Measurements from ENCODE around the gene EMC9. TPM values are rescaled to one million over a fixed set of nuclear protein-coding genes. Genes with fewer than 3 reads are reported as not detected.

Gene EMC9
- total RNA-seq, 6 donors from 2014 or later, result 8.6 to 13.8 (median 12.0) TPM

- no peak for ATAC-seq (ENCODE audit: low FRiP score in 2 of 2)
- no peaks in the 10 kb centered on the region for H3K27me3 ChIP-seq
- H3K4me3 ChIP-seq, result peak overlapping the region; percentile 65 to 73 (median 68)
- no peak for DNase-seq
- peaks cover 16 to 38% (median 31%) of the 10 kb centered on the region in 4 donors for H3K36me3 ChIP-seq
- peaks cover 14 to 26% (median 23%) of the 10 kb centered on the region in 4 donors for H3K4me1 ChIP-seq
- H3K9me3 ChIP-seq, result no peaks in the 10 kb centered on the region
- 4% methylated on average over 14 of the region's 14 CpGs for WGBS, 2 donors
- peak overlapping the region; percentile 97 to 100 (median 99) for H3K27ac ChIP-seq
- TF ChIP-seq POLR2AphosphoS5 (IDR thresholded peaks at IDR 0.05) (no peak), POLR2A (IDR thresholded peaks at IDR 0.05) (peak in 1 of 4 donors; percentile 28)
Observed at GRCh38 chr14:24115422-24116127, 25.8 kb downstream of the EMC9 start.

DNA sequence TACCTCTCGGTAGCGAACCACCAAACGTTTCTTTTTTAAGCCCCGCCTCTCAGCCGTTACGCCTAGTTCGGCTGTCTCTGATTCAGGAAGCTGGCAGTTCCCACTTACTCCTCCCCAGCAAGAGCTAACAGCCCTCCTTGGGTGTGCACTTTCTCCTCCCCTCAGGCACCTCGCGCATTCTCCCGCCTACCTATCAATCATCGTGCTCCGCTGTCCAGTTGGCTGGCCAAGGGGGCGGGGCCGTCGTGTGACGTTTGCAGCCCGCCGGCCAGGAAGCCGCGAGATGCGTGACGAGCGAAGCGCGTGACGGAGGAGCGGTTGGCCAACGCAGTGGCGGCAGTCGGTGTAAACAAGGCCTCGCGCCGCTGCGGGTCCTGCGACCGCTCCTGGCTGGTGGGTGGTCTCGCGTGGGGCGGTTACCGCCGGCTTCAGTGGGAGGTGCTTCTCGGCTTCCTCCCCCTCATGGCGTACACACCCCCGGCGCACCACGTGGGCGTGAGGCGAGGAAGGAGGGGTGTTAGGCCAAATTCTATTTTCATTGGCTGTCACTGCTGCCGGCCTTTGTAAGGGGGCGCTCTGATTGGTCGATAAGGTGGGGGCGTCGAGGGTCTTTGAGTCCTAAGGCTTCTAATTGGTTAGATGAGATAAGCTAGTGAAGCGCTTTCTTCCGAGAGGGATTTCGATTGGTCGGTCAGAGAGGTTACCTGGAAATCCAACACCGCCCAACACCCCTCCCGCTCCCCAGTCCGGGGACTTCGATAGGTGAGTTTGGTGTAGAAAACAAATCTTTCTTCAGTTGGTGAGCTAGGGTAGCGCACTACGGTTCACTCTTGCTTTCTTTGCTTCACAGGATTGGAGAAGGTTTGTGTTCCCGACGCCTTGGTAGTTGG lies 26.6 kb downstream of the EMC9 start, which contains the start of the genes DCAF11 and NRL:
TSS of gene DCAF11 (plus strand) at position 246 of the 890 bp plus-strand sequence. CDS start 818 bp downstream, outside the sequence.
TSS of gene NRL (minus strand) at position 418 of the 890 bp plus-strand sequence. CDS start 32,101 bp downstream, outside the sequence.
- 0% methylated on average over 35 to 55 of the region's 65 CpGs for WGBS, 2 donors
- TF ChIP-seq, protein P1, sequence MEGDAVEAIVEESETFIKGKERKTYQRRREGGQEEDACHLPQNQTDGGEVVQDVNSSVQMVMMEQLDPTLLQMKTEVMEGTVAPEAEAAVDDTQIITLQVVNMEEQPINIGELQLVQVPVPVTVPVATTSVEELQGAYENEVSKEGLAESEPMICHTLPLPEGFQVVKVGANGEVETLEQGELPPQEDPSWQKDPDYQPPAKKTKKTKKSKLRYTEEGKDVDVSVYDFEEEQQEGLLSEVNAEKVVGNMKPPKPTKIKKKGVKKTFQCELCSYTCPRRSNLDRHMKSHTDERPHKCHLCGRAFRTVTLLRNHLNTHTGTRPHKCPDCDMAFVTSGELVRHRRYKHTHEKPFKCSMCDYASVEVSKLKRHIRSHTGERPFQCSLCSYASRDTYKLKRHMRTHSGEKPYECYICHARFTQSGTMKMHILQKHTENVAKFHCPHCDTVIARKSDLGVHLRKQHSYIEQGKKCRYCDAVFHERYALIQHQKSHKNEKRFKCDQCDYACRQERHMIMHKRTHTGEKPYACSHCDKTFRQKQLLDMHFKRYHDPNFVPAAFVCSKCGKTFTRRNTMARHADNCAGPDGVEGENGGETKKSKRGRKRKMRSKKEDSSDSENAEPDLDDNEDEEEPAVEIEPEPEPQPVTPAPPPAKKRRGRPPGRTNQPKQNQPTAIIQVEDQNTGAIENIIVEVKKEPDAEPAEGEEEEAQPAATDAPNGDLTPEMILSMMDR (IDR thresholded peaks at IDR 0.05), result peak in 2 of 6 experiments; percentile 10 to 35
- TF ChIP-seq POLR2A (IDR thresholded peaks at IDR 0.05), result peak in 2 of 4 donors; percentile 38 to 61
- TF ChIP-seq EP300 (IDR thresholded peaks at IDR 0.05), result peak in 1 of 4 donors; percentile 88
- peak; percentile 76 to 92 for TF ChIP-seq POLR2AphosphoS5 (IDR thresholded peaks at IDR 0.05)
- H3K4me1 ChIP-seq, result peaks cover 14 to 30% (median 25%) of the 10 kb centered on the region in 4 donors
- H3K4me3 ChIP-seq, result peak within 1 kb of the TSS; percentile 65 to 73 (median 68)
- peak; percentile 99 for DNase-seq
- no peaks in the 10 kb centered on the region for H3K27me3 ChIP-seq
- peaks cover 10 to 30% (median 25%) of the 10 kb centered on the region in 4 donors for H3K36me3 ChIP-seq
- ATAC-seq (ENCODE audit: low FRiP score in 2 of 2), result peak; percentile 97 to 98
- peak within 1 kb of the TSS; percentile 97 to 100 (median 99) for H3K27ac ChIP-seq
- H3K9me3 ChIP-seq, result no peaks in the 10 kb centered on the region

- H3K27ac ChIP-seq, result peak overlapping the region; percentile 97 to 100 (median 99)
- peak overlapping the region; percentile 54 to 73 (median 67) for H3K4me3 ChIP-seq
- DNase-seq (peak; percentile 89 to 95), ATAC-seq (ENCODE audit: low FRiP score in 2 of 2) (peak; percentile 77 to 82)
- H3K4me1 ChIP-seq, result peaks cover 17 to 38% (median 30%) of the 10 kb centered on the region in 4 donors
- TF ChIP-seq POLR2A (IDR thresholded peaks at IDR 0.05) (peak; percentile 56 to 79 (median 64)), POLR2AphosphoS5 (IDR thresholded peaks at IDR 0.05) (peak; percentile 65 to 82), EP300 (IDR thresholded peaks at IDR 0.05) (no peak)
- TF ChIP-seq, protein P1 (IDR thresholded peaks at IDR 0.05), result no peak
- H3K36me3 ChIP-seq, result peaks cover 2 to 22% (median 17%) of the 10 kb centered on the region in 4 donors
- WGBS, 2 donors, result 0% methylated on average over 31 to 42 of the region's 42 CpGs
- no peaks in the 10 kb centered on the region for H3K9me3 ChIP-seq
- H3K27me3 ChIP-seq, result no peaks in the 10 kb centered on the region
Observed at GRCh38 chr14:24113801-24114531, 27.4 kb downstream of the EMC9 start.

GRCh38 chr14:24113379-24113800 lies 28.0 kb downstream of the EMC9 start:
- WGBS, 2 donors, result 17 to 22% methylated on average over 14 to 15 of the region's 15 CpGs
- Histone ChIP-seq H3K27ac (peak overlapping the region; percentile 97 to 100 (median 99)), H3K4me3 (peak overlapping the region; percentile 54 to 73 (median 67)), H3K27me3 (no peaks in the 10 kb centered on the region), H3K4me1 (peaks cover 23 to 43% (median 36%) of the 10 kb centered on the region in 4 donors), H3K9me3 (no peaks in the 10 kb centered on the region), H3K36me3 (peaks cover 0 to 16% (median 11%) of the 10 kb centered on the region in 4 donors)
- ATAC-seq (ENCODE audit: low FRiP score in 2 of 2), result no peak
- TF ChIP-seq POLR2AphosphoS5 (IDR thresholded peaks at IDR 0.05), result no peak
- TF ChIP-seq EP300 (IDR thresholded peaks at IDR 0.05), result no peak
- TF ChIP-seq, protein P1 (IDR thresholded peaks at IDR 0.05), result no peak
- no peak for TF ChIP-seq POLR2A (IDR thresholded peaks at IDR 0.05)
- no peak for DNase-seq

Measured in upper lobe of left lung (tissue), 6 donors.